Parathyroid adenoma (tissue), 2 donors: Measurements from ENCODE around the gene LTBP1.

Source experiments
- H2AFZ ChIP-seq: fragments of 300-600 bp; sonication (generic); one replicate; pipeline ENCODE4 v1.7.0; 2017; ENCODE audit warnings: antibody characterized with exemption, mild to moderate bottlenecking
- H3K27ac ChIP-seq: fragments of 300-600 bp; sonication (generic); one replicate; pipeline ENCODE4 v1.7.0; 2017
- H3K27me3 ChIP-seq: fragments of 300-600 bp; sonication (generic); one replicate; pipeline ENCODE4 v1.7.0; 2017; ENCODE audit warnings: low read length; ENCODE audit not compliant: control insufficient read depth, insufficient read depth
- H3K36me3 ChIP-seq: fragments of 300-600 bp; sonication (generic); one replicate; pipeline ENCODE4 v1.7.0; 2017; ENCODE audit warnings: low read length; ENCODE audit not compliant: control insufficient read depth, insufficient read depth
- H3K4me1 ChIP-seq: fragments of 300-600 bp; sonication (generic); one replicate; pipeline ENCODE4 v1.7.0; 2017; ENCODE audit warnings: control low read depth
- H3K4me2 ChIP-seq: fragments of 300-600 bp; sonication (generic); one replicate; pipeline ENCODE4 v1.7.0; 2017; ENCODE audit warnings: low read length
- H3K4me3 ChIP-seq: fragments of 300-600 bp; sonication (generic); one replicate; pipeline ENCODE4 v1.7.0; 2017; ENCODE audit warnings: low read depth, low read length
- H3K79me2 ChIP-seq: fragments of 300-600 bp; sonication (generic); one replicate; pipeline ENCODE4 v1.7.0; 2017; ENCODE audit warnings: control low read depth
- H3K9ac ChIP-seq: fragments of 300-600 bp; sonication (generic); one replicate; pipeline ENCODE4 v1.7.0; 2017; ENCODE audit warnings: mild to moderate bottlenecking
- H3K9me3 ChIP-seq: fragments of 300-600 bp; sonication (generic); one replicate; pipeline ENCODE4 v1.7.0; 2017; ENCODE audit warnings: low read length; ENCODE audit not compliant: control insufficient read depth
- TF ChIP-seq, protein P1 (sequence below): fragments of 300-600 bp; sonication (generic); IDR thresholded peaks from one replicate; pipeline ENCODE4 v1.7.0; 2017; ENCODE audit warnings: antibody characterized with exemption, mild to moderate bottlenecking
- donor health status: primary hyperparathyroidism.

The LTBP1 gene

DNA sequence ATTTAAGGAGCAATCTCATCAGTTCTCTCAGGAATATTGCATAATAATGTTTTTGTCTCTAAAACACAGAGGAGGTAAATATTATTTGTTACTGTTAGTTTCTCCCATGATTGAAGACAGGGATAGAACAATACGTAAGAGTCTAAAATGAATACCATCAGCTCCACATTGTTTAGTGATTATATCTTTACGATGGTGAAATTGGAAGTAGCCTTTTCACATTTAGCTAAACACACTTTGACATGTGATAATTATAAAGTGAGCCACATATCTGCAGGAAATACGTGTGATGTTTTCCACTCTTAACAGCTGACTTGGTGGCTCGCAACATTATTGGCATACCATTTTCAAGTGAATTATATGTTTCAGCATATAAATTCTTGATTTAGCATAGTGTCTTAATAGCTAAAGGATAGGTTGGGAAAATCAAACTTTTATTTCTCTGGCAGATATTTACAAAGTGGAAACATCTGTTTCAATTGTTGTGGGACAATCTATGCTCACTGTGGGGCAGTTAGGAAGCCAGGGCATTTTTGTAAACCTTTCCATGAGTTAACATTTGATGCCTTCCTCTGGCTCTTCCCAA is 321.6 kb downstream of the LTBP1 start:
- Histone ChIP-seq H3K4me1 (no peaks in the 10 kb centered on the region), H3K36me3 (no peaks in the 10 kb centered on the region), H3K9me3 (no peaks in the 10 kb centered on the region), H3K79me2 (no peaks in the 10 kb centered on the region), H3K4me2 (no peak overlapping the region), H3K27ac (no peak overlapping the region), H3K9ac (no peak overlapping the region), H3K4me3 (no peak overlapping the region), H2AFZ (no peak overlapping the region), H3K27me3 (no peaks in the 10 kb centered on the region)
- TF ChIP-seq, protein P1, sequence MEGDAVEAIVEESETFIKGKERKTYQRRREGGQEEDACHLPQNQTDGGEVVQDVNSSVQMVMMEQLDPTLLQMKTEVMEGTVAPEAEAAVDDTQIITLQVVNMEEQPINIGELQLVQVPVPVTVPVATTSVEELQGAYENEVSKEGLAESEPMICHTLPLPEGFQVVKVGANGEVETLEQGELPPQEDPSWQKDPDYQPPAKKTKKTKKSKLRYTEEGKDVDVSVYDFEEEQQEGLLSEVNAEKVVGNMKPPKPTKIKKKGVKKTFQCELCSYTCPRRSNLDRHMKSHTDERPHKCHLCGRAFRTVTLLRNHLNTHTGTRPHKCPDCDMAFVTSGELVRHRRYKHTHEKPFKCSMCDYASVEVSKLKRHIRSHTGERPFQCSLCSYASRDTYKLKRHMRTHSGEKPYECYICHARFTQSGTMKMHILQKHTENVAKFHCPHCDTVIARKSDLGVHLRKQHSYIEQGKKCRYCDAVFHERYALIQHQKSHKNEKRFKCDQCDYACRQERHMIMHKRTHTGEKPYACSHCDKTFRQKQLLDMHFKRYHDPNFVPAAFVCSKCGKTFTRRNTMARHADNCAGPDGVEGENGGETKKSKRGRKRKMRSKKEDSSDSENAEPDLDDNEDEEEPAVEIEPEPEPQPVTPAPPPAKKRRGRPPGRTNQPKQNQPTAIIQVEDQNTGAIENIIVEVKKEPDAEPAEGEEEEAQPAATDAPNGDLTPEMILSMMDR, result no peak

DNA sequence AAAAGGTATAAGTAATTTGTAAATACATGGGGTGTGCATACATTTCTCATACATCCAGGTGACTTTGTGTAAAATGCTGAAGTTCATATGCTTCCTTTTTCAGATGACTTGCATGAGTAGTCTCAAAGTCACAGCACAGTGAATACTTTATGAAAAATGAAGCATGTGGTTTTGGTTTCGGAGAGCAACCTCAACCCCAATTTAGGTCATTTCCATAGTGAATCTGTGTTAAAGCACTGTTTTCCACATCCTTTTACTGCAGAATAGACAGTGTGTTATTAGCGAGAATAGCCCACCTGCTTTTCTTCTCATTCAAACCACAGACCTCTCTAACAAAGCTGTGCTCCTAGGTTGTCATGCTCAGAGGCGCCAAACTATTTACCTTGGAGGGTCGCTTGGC is 325.2 kb downstream of the LTBP1 start:
- H2AFZ ChIP-seq, result no peak overlapping the region
- H3K9ac ChIP-seq, result no peak overlapping the region
- H3K27ac ChIP-seq, result no peak overlapping the region
- H3K4me2 ChIP-seq, result no peak overlapping the region
- H3K79me2 ChIP-seq, result no peaks in the 10 kb centered on the region
- no peaks in the 10 kb centered on the region for H3K9me3 ChIP-seq
- no peak overlapping the region for H3K4me3 ChIP-seq
- no peaks in the 10 kb centered on the region for H3K36me3 ChIP-seq
- no peaks in the 10 kb centered on the region for H3K4me1 ChIP-seq
- TF ChIP-seq, protein P1, result no peak
- no peaks in the 10 kb centered on the region for H3K27me3 ChIP-seq

DNA sequence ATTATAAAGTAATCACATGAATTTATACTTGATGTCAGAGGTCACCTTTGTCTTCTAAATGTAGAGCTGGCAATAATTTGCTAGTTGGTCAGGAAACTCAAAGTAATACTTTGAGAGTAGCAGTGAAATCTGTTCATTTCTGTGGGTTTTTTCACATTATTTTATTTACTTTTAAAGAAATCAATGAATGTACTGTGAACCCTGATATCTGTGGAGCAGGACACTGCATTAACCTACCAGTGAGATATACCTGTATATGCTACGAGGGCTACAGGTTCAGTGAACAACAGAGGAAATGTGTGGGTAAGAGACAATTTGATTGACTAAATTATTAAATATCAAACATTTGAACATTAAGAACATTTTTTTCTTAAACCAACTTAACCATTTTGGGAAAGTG is 326.7 kb downstream of the LTBP1 start:
- H3K27me3 ChIP-seq, result no peaks in the 10 kb centered on the region
- TF ChIP-seq, protein P1, result no peak

DNA sequence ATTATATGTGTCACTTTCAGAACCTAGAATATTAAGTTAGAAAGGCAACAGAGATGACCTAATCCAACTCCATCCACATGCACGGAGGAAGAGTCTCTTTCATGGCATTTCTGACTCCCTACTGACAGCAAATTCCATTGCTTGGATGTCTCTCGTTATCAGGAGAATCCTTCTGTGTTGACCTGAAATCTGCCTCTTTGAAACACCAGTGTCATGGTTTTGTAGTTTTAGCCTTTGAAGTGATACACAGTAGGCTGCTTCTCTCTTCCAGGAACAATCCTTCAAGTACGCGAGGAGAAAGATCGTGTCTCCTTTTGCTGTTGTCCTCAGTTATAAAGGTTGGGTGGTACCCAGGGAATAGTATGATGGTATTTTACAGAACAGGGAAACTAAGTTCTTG is 327.8 kb downstream of the LTBP1 start:
- H3K27ac ChIP-seq, result no peak overlapping the region
- no peaks in the 10 kb centered on the region for H3K36me3 ChIP-seq
- H3K9me3 ChIP-seq, result no peaks in the 10 kb centered on the region
- H3K27me3 ChIP-seq, result no peaks in the 10 kb centered on the region
- H3K79me2 ChIP-seq, result no peaks in the 10 kb centered on the region
- no peak overlapping the region for H2AFZ ChIP-seq
- H3K4me2 ChIP-seq, result no peak overlapping the region
- H3K4me1 ChIP-seq, result no peaks in the 10 kb centered on the region
- no peak overlapping the region for H3K9ac ChIP-seq
- TF ChIP-seq, protein P1, result no peak
- H3K4me3 ChIP-seq, result no peak overlapping the region

More for the DNA sequence above, 326.7 kb downstream of the LTBP1 start:
- H3K4me1 ChIP-seq, result no peaks in the 10 kb centered on the region
- H3K4me3 ChIP-seq, result no peak overlapping the region
- H3K27ac ChIP-seq, result no peak overlapping the region
- H3K36me3 ChIP-seq, result no peaks in the 10 kb centered on the region
- H2AFZ ChIP-seq, result no peak overlapping the region
- no peak overlapping the region for H3K9ac ChIP-seq
- H3K4me2 ChIP-seq, result no peak overlapping the region
- H3K79me2 ChIP-seq, result no peaks in the 10 kb centered on the region
- H3K9me3 ChIP-seq, result no peaks in the 10 kb centered on the region

DNA sequence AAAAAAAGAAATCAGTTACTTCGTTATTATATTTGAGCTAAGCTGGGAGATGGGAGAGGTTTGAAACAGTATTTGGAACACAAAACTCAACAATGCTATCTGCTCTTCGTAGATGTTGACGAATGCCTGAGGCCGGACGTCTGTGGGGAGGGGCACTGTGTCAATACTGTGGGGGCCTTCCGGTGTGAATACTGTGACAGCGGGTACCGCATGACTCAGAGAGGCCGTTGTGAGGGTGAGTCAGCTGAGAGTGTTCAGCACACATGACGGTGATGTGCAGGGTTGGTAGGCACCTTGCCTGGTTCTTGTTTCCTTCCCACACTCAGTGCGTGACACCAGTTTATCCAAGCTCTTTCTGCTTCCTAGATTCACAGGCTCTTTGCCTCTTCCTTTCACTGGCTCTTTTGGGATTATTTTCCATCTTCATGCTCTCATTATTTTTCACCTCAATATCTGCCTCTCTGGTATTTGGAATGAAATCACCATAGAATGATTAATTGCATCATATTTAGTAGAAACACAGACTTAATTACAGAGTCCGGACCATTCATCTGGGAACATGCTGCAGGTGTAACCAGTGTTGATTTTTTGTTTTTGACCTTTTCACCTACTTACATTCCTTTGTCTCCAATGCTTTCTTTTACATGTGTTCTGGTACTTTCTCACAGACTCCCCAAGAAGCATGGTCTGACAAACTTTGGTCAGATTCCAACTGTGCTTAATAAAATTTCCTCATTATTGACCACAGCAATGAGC is 329.1 kb downstream of the LTBP1 start:
- H3K27me3 ChIP-seq, result no peaks in the 10 kb centered on the region
- no peak overlapping the region for H3K4me3 ChIP-seq
- no peak overlapping the region for H2AFZ ChIP-seq
- H3K9ac ChIP-seq, result no peak overlapping the region
- TF ChIP-seq, protein P1, result no peak
- H3K79me2 ChIP-seq, result no peaks in the 10 kb centered on the region
- no peak overlapping the region for H3K4me2 ChIP-seq
- no peaks in the 10 kb centered on the region for H3K36me3 ChIP-seq
- no peaks in the 10 kb centered on the region for H3K9me3 ChIP-seq
- no peak overlapping the region for H3K27ac ChIP-seq
- H3K4me1 ChIP-seq, result no peaks in the 10 kb centered on the region
